H1 (cell line): Measurements from ENCODE around the gene THADA. TPM values are rescaled to one million over a fixed set of nuclear protein-coding genes. Genes with fewer than 3 reads are reported as not detected.

Experiments
- CTCF ChIA-PET: fragments of 300-600 bp; sonication (Branson Sonifier 250); formaldehyde crosslinking; loops from one replicate; lab custom pipeline; 2021; ENCODE audit not compliant: partially characterized antibody; lab: Charles Lee
- POLR2A ChIA-PET: fragments of 300-600 bp; sonication (Branson Sonifier 250); formaldehyde crosslinking; loops from one replicate; lab custom pipeline; 2021; ENCODE audit warnings: inconsistent platforms; ENCODE audit not compliant: partially characterized antibody; lab: Charles Lee
- DNase-seq, 2 experiments: peaks; one replicate each; pipeline versions ENCODE4 v3.0.0 to v3.0.0-alpha.2; 2010 to 2022; ENCODE audit warnings: low spot score in 2 of 2, low read depth in 1 of 2, mixed read lengths in 1 of 2
- FAIRE-seq: peaks from 2 replicates; lab custom pipeline; 2011; peaks lifted over from hg19 to GRCh38; lab: Jason Lieb, UNC
- H2AFZ ChIP-seq: 2 replicates; pipeline ENCODE4 v1.8.1; 2012; ENCODE audit warnings: low read length, inconsistent platforms
- H2AK5ac ChIP-seq: 2 replicates; pipeline ENCODE4 v1.6.1; 2013; ENCODE audit warnings: low read depth, low read length
- H2BK120ac ChIP-seq: replicated peaks from 2 replicates; pipeline ENCODE3; 2013; ENCODE audit warnings: low read depth, low read length, inconsistent platforms
- H2BK12ac ChIP-seq: 2 replicates; pipeline ENCODE4 v1.6.1; 2013; ENCODE audit warnings: low read depth, low read length
- H2BK15ac ChIP-seq: 2 replicates; pipeline ENCODE4 v1.6.1; 2013; ENCODE audit warnings: low read length
- H2BK20ac ChIP-seq: 2 replicates; pipeline ENCODE4 v1.6.1; 2013; ENCODE audit warnings: low read length
- H2BK5ac ChIP-seq: 2 replicates; pipeline ENCODE4 v1.6.1; 2013; ENCODE audit warnings: low read depth, low read length
- H3K14ac ChIP-seq: 2 replicates; pipeline ENCODE4 v1.6.1; 2013; ENCODE audit warnings: inconsistent platforms; ENCODE audit not compliant: insufficient read length
- H3K18ac ChIP-seq: 2 replicates; pipeline ENCODE4 v1.6.1; 2013; ENCODE audit warnings: low read length; ENCODE audit errors: extremely low read depth
- H3K23ac ChIP-seq: 2 replicates; pipeline ENCODE4 v1.6.1; 2013; ENCODE audit warnings: inconsistent platforms; ENCODE audit not compliant: insufficient read length
- H3K23me2 ChIP-seq: 2 replicates; pipeline ENCODE4 v1.6.1; 2013; ENCODE audit warnings: low read depth, low read length
- H3K27ac ChIP-seq: 2 replicates; pipeline ENCODE4 v1.6.1; 2011; ENCODE audit warnings: low read depth, low read length, inconsistent platforms
- H3K27me3 ChIP-seq, 4 experiments: replicated peaks in 1 of 4; 1 replicate in 1 of 4; 2 replicates in 3 of 4; pipeline versions ENCODE4 v1.6.1 to v1.8.1; 2011 to 2013; ENCODE audit warnings: low read length in 3 of 4, mild to moderate bottlenecking in 3 of 4, inconsistent platforms in 2 of 4, mixed read lengths in 2 of 4, moderate library complexity in 1 of 4; ENCODE audit not compliant: control insufficient read depth in 3 of 4, insufficient read depth in 3 of 4; ENCODE audit errors: extremely low read depth in 1 of 4
- H3K36me3 ChIP-seq, 4 experiments: 2 replicates each; pipeline versions ENCODE4 v1.6.1 to v1.8.1; 2011 to 2013; ENCODE audit warnings: mild to moderate bottlenecking in 4 of 4, low read length in 3 of 4, moderate library complexity in 2 of 4, control low read depth in 1 of 4, inconsistent platforms in 1 of 4; ENCODE audit not compliant: insufficient read depth in 4 of 4, control insufficient read depth in 2 of 4
- H3K4ac ChIP-seq: replicated peaks from 2 replicates; pipeline ENCODE3; 2013; ENCODE audit warnings: low read length, low read depth, mixed read lengths, inconsistent platforms; ENCODE audit not compliant: insufficient read length
- H3K4me1 ChIP-seq, 4 experiments: replicated peaks in 1 of 4; 1 replicate in 1 of 4; 2 replicates in 3 of 4; pipeline versions ENCODE4 v1.6.1 to v1.8.1; 2011 to 2013; ENCODE audit warnings: low read length in 3 of 4, inconsistent platforms in 2 of 4, mixed read lengths in 1 of 4; ENCODE audit not compliant: insufficient read depth in 4 of 4, control insufficient read depth in 3 of 4
- H3K4me2 ChIP-seq, 2 experiments: 2 replicates each; pipeline versions ENCODE4 v1.6.1 to v1.8.1; 2011 to 2013; ENCODE audit warnings: low read depth in 2 of 2, low read length in 2 of 2, control low read depth in 1 of 2, inconsistent platforms in 1 of 2, mild to moderate bottlenecking in 1 of 2; ENCODE audit not compliant: insufficient read depth in 1 of 2
- H3K4me3 ChIP-seq, 4 experiments: fragments of 200-600, 300-600 bp in 1 of 4; sonication (generic), shearing (Covaris generic), sonication (Bioruptor Twin) in 1 of 4; 2 replicates each; pipeline versions ENCODE4 v1.5.1 to v1.8.1; 2011 to 2016; ENCODE audit warnings: low read length in 4 of 4, low read depth in 3 of 4, control low read depth in 2 of 4, inconsistent platforms in 2 of 4, mild to moderate bottlenecking in 2 of 4, mixed read lengths in 1 of 4, moderate library complexity in 1 of 4; ENCODE audit not compliant: insufficient read depth in 2 of 4; ENCODE audit errors: extremely low read depth in 1 of 4
- H3K56ac ChIP-seq: replicated peaks from 2 replicates; pipeline ENCODE3; 2013; ENCODE audit warnings: low read depth, mild to moderate bottlenecking, mixed read lengths, low read length, inconsistent platforms; ENCODE audit not compliant: insufficient read length
- H3K79me1 ChIP-seq: 2 replicates; pipeline ENCODE4 v1.6.1; 2013; ENCODE audit warnings: low read depth, low read length, control low read depth
- H3K79me2 ChIP-seq, 2 experiments: 2 replicates each; pipeline versions ENCODE4 v1.6.1 to v1.8.1; 2012 to 2013; ENCODE audit warnings: low read length in 2 of 2, mild to moderate bottlenecking in 2 of 2, inconsistent platforms in 1 of 2; ENCODE audit not compliant: insufficient read depth in 2 of 2, control insufficient read depth in 1 of 2
- H3K9ac ChIP-seq, 4 experiments: replicated peaks in 1 of 4; 1 replicate in 1 of 4; 2 replicates in 3 of 4; pipeline versions ENCODE4 v1.6.1 to v1.8.1; 2011 to 2013; ENCODE audit warnings: low read depth in 3 of 4, low read length in 3 of 4, control low read depth in 2 of 4, mild to moderate bottlenecking in 2 of 4, moderate library complexity in 2 of 4, inconsistent platforms in 1 of 4; ENCODE audit errors: extremely low read depth in 1 of 4
- H3K9me3 ChIP-seq, 2 experiments: 2 replicates each; pipeline versions ENCODE4 v1.6.1 to v1.8.1; 2012 to 2013; ENCODE audit warnings: mild to moderate bottlenecking in 2 of 2, moderate library complexity in 2 of 2, control low read depth in 1 of 2, inconsistent platforms in 1 of 2, low read depth in 1 of 2, low read length in 1 of 2, mixed read lengths in 1 of 2; ENCODE audit not compliant: insufficient read depth in 2 of 2
- H4K20me1 ChIP-seq, 2 experiments: replicated peaks in 1 of 2; 2 replicates each; pipeline versions ENCODE3 to v1.8.1; 2011 to 2013; ENCODE audit warnings: inconsistent platforms in 2 of 2, low read length in 2 of 2, mild to moderate bottlenecking in 1 of 2; ENCODE audit not compliant: insufficient read depth in 2 of 2, control insufficient read depth in 1 of 2
- H4K5ac ChIP-seq: 2 replicates; pipeline ENCODE4 v1.6.1; 2013; ENCODE audit warnings: low read length, low read depth, mixed read lengths, inconsistent platforms; ENCODE audit not compliant: insufficient read length
- H4K8ac ChIP-seq: 2 replicates; pipeline ENCODE4 v1.8.0; 2013; ENCODE audit warnings: mild to moderate bottlenecking, moderate library complexity, low read length, inconsistent platforms; ENCODE audit not compliant: insufficient read depth; ENCODE audit errors: extremely low read depth
- H4K91ac ChIP-seq: replicated peaks from 2 replicates; pipeline ENCODE3; 2013; ENCODE audit warnings: low read length, mixed read lengths, inconsistent platforms; ENCODE audit not compliant: insufficient read length
- CBX8 ChIP-seq: fragments of 300-800, 300-1000 bp; sonication (generic); IDR thresholded peaks from 2 replicates; pipeline ENCODE4 v1.7.1; 2016; ENCODE audit warnings: low read depth, low read length, borderline replicate concordance
- CEBPB ChIP-seq: IDR thresholded peaks from 2 replicates; pipeline ENCODE4 v1.6.1; 2012; ENCODE audit warnings: low read depth, low read length
- FOSL1 ChIP-seq: IDR thresholded peaks from 2 replicates; pipeline ENCODE4 v1.6.1; 2011; ENCODE audit warnings: mild to moderate bottlenecking, low read depth, low read length, moderate library complexity; ENCODE audit not compliant: insufficient read depth
- GABPA ChIP-seq: IDR thresholded peaks from 2 replicates; pipeline ENCODE4 v1.6.1; 2011; ENCODE audit warnings: mild to moderate bottlenecking, low read length, moderate library complexity, borderline replicate concordance; ENCODE audit not compliant: insufficient read depth
- HDAC2 ChIP-seq, 2 experiments: fragments of 300-600 bp in 1 of 2; sonication (generic) in 1 of 2; IDR thresholded peaks; 2 replicates each; pipeline ENCODE4 v1.6.1; 2011 to 2012; ENCODE audit warnings: low read depth in 2 of 2, low read length in 2 of 2, mild to moderate bottlenecking in 2 of 2, moderate library complexity in 2 of 2, borderline replicate concordance in 1 of 2, inconsistent platforms in 1 of 2
- RNF2 ChIP-seq: fragments of 200-900, 300-1000 bp; sonication (generic); IDR thresholded peaks from 2 replicates; pipeline ENCODE4 v1.7.1; 2016; ENCODE audit warnings: borderline replicate concordance, low read depth, mild to moderate bottlenecking, antibody characterized with exemption, low read length; ENCODE audit not compliant: poor library complexity, severe bottlenecking; ENCODE audit errors: missing control alignments
- RXRA ChIP-seq: IDR thresholded peaks from 2 replicates; pipeline ENCODE4 v1.6.1; 2011; ENCODE audit warnings: low read depth, mild to moderate bottlenecking, low read length, moderate library complexity; ENCODE audit not compliant: insufficient read depth
- TAF1 ChIP-seq: IDR thresholded peaks from 2 replicates; pipeline ENCODE4 v1.6.1; 2011; ENCODE audit warnings: mild to moderate bottlenecking, low read depth, low read length
- TAF7 ChIP-seq: optimal IDR thresholded peaks from 2 replicates; pipeline ENCODE3; 2011; ENCODE audit warnings: low read depth, mild to moderate bottlenecking, inconsistent platforms, low read length, moderate library complexity, borderline replicate concordance
- WGBS, 2 experiments: shearing (Covaris generic) in 1 of 2; methylation state at CpG; one replicate each; pipeline versions ENCODE4 v1.1.6 to v1.1.7; 2013 to 2015; ENCODE audit warnings: low lambda C conversion rate in 2 of 2, mixed read lengths in 2 of 2, inconsistent platforms in 1 of 2, low coverage in 1 of 2, missing lambda C conversion rate in 1 of 2; ENCODE audit not compliant: insufficient replicate concordance in 2 of 2, insufficient coverage in 1 of 2, insufficient read length in 1 of 2; ENCODE audit errors: extremely low coverage in 1 of 2, missing lambda C conversion rate in 1 of 2; 5-methylcytosine and 5-hydroxymethylcytosine counted together
- polyA plus RNA-seq, 7 experiments: library from polyadenylated mRNA; depleted of rRNA in 3 of 7; stranded (reverse) in 5 of 7; unstranded in 2 of 7; fragments of >200 nt in 5 of 7; fragments of 200-250 nt in 2 of 7; gene quantifications; 1 replicate in 5 of 7; 2 replicates in 1 of 7; 4 replicates in 1 of 7; pipeline versions ENCODE4 v1.2.1 to v1.2.3, GENCODE V29; 2011 to 2013; ENCODE audit warnings: missing spikeins in 2 of 7, mixed read lengths in 2 of 7
- total RNA-seq: library from RNA; stranded (reverse); fragmentation: NEBNext Ultra II Directional; extraction: Animal tissue kit (Norgen Biotek cat#: 25700); gene quantifications from 2 replicates; pipeline ENCODE4 v1.2.1, GENCODE V29; 2021
- TF ChIP-seq, protein P1 (sequence below): IDR thresholded peaks from 2 replicates; pipeline ENCODE4 v1.6.1; 2011; ENCODE audit warnings: low read length, improper control_type of control experiment

THADA gene
- total and polyA plus RNA-seq, 2 of the 8 experiments (the other 6 are each of a cell fraction or from before 2014, with no cell fraction given) = 22.4 to 26.8 TPM

DNA sequence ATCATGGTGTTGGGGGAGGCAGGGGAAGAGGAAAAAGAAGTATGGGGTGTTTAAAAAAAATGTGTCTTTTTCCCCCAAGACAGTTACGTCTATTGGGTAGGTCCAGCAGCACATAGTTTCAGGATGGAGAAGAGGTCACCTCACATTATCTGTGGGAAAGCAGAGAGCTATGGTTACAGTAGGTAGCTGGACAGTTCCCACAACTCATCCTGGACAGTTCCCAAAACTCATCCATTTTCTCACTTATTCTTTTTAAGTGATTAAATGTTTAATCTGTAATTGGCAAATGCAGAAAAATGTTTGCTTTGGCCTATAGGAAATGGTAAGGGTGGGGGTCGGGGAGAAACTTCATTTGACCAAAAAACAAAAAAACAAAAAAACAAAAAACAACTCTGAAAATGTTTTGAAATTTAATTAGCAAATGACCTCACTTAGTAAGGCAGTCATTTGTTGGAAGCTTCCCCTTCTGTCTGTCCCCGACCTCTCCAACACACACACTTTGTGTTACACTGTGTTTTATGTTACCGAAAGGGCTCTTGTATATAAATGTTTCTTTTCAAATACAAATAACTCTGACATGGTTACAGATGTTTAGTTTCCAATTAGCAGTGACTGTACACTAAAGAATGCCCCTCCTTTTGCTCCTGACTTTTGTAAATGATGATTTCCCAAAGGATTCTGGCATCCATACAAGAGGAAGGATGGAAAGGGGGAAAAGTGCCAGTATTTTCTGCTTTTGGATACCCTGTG lies 196.1 kb downstream of the THADA start:
- no peak overlapping the region for H2BK120ac ChIP-seq
- no peak overlapping the region for H3K18ac ChIP-seq
- no peak overlapping the region for H2BK15ac ChIP-seq
- H3K4me3 ChIP-seq = no peak overlapping the region
- no peak overlapping the region for H3K9ac ChIP-seq
- H4K20me1 ChIP-seq = no peaks in the 10 kb centered on the region
- no peak overlapping the region for H2BK5ac ChIP-seq
- peaks cover 0 to 1% (median 0%) of the 10 kb centered on the region in 4 experiments; a peak in 1 of 7 replicates for H3K27me3 ChIP-seq
- no peaks in the 10 kb centered on the region for H3K79me2 ChIP-seq
- H2BK12ac ChIP-seq = no peak overlapping the region
- H3K4me2 ChIP-seq = no peak overlapping the region
- H4K5ac ChIP-seq = no peak overlapping the region
- no peak overlapping the region for H3K4ac ChIP-seq
- H2BK20ac ChIP-seq = no peak overlapping the region
- no peak overlapping the region for H4K91ac ChIP-seq
- H4K8ac ChIP-seq = no peak overlapping the region
- peaks cover 0 to 3% (median 0%) of the 10 kb centered on the region in 4 experiments; a peak in 1 of 8 replicates for H3K36me3 ChIP-seq
- no peak overlapping the region for H2AK5ac ChIP-seq
- no peak overlapping the region for H3K27ac ChIP-seq
- POLR2A ChIA-PET = no interaction called here
- FAIRE-seq = no peak
- DNase-seq = no peak
- H3K14ac ChIP-seq = no peak overlapping the region
- no peaks in the 10 kb centered on the region for H3K9me3 ChIP-seq
- CTCF ChIA-PET = no interaction called here
- 85% methylated on average over 4 of the region's 4 CpGs; no CpG with 5 or more reads in 1 of the 2 experiments for WGBS, 2 experiments
- no peak overlapping the region for H3K23ac ChIP-seq
- no peaks in the 10 kb centered on the region for H3K79me1 ChIP-seq
- H3K4me1 ChIP-seq = peaks cover 0 to 3% (median 2%) of the 10 kb centered on the region in 4 experiments; a peak in 4 of 7 replicates
- no peak overlapping the region for H3K56ac ChIP-seq
- H3K23me2 ChIP-seq = no peaks in the 10 kb centered on the region
- H2AFZ ChIP-seq = no peak overlapping the region
- TF ChIP-seq FOSL1 = no peak
- TF ChIP-seq TAF1 = no peak
- TF ChIP-seq, protein P1, sequence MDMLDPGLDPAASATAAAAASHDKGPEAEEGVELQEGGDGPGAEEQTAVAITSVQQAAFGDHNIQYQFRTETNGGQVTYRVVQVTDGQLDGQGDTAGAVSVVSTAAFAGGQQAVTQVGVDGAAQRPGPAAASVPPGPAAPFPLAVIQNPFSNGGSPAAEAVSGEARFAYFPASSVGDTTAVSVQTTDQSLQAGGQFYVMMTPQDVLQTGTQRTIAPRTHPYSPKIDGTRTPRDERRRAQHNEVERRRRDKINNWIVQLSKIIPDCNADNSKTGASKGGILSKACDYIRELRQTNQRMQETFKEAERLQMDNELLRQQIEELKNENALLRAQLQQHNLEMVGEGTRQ = no peak
- TF ChIP-seq HDAC2 (IDR thresholded peaks at IDR 0.05; ENCODE audit: borderline replicate concordance in 1 of 2, low read depth in 2 of 2, low read length in 2 of 2) = no peak
- no peak for TF ChIP-seq TAF7
- TF ChIP-seq CBX8 = no peak
- TF ChIP-seq RXRA = no peak
- no peak for TF ChIP-seq CEBPB
- TF ChIP-seq GABPA = no peak
- no peak for TF ChIP-seq RNF2
